ENCODE measurements around the gene PODXL. TPM values are rescaled to one million over a fixed set of nuclear protein-coding genes. Genes with fewer than 3 reads are reported as not detected.

PODXL gene
- total and polyA plus RNA-seq, 11 donors, result 30.9 to 230 (median 71.8) TPM

DNA sequence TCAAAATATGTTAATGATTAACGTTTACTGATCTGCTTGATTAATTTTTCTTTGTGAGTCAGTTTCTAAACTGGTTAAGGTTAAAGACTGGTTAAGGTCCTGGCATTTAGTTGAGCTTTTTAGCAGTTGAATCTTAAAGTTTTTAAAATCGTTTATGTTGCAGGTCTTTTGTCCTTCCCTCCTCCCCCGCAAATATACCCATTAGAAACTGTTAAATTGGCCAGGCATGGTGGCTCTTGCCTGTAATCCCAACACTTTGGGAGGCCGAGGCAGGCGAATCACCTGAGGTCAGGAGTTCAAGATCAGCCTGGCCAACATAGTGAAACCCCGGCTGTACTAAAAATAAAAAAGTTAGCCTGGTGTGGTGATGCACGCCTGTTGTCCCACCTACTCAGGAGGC lies 100.9 kb downstream of the PODXL start:
- Histone ChIP-seq H3K9me3 (no peaks in the 10 kb centered on the region), H3K36me3 (peaks cover 0 to 32% (median 22%) of the 10 kb centered on the region in 9 donors), H3K4me1 (peaks cover 0 to 8% (median 0%) of the 10 kb centered on the region in 12 donors), H3K4me3 (no peak overlapping the region), H3K27me3 (no peaks in the 10 kb centered on the region), H3K27ac (no peak overlapping the region)
- intact Hi-C loops (cut with DNase I), result no loop called here
- TF ChIP-seq, protein P1, sequence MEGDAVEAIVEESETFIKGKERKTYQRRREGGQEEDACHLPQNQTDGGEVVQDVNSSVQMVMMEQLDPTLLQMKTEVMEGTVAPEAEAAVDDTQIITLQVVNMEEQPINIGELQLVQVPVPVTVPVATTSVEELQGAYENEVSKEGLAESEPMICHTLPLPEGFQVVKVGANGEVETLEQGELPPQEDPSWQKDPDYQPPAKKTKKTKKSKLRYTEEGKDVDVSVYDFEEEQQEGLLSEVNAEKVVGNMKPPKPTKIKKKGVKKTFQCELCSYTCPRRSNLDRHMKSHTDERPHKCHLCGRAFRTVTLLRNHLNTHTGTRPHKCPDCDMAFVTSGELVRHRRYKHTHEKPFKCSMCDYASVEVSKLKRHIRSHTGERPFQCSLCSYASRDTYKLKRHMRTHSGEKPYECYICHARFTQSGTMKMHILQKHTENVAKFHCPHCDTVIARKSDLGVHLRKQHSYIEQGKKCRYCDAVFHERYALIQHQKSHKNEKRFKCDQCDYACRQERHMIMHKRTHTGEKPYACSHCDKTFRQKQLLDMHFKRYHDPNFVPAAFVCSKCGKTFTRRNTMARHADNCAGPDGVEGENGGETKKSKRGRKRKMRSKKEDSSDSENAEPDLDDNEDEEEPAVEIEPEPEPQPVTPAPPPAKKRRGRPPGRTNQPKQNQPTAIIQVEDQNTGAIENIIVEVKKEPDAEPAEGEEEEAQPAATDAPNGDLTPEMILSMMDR (IDR thresholded peaks at IDR 0.05), result no peak
- no peak for TF ChIP-seq POLR2A (IDR thresholded peaks at IDR 0.05)
- ATAC-seq (no peak), DNase-seq (no peak)
- WGBS, 4 donors, result 84 to 88% (median 85%) methylated on average over 7 of the region's 7 CpGs

DNA sequence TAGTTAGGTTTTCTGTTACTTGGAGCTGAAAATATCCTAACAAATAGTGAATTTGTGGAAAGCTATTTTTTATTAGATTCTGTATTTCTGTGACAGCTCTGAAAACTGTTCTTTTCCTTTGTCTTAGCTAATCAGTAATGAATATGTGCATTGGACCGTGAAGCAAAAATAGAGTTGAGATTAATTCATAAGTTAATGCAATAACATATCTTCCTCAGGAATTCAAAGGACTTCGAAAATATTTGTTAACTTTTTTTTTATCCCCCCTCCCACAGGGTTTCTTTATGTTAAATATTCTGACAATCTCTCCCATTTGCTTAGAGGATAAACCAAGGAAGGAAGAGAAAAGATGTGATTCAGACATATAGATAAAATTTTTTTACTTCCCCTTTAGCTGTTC lies 101.4 kb downstream of the PODXL start:
- H3K27ac ChIP-seq, result no peak overlapping the region
- no peaks in the 10 kb centered on the region for H3K27me3 ChIP-seq
- DNase-seq, result no peak
- ATAC-seq, result no peak
- H3K4me1 ChIP-seq, result peaks cover 0 to 8% (median 0%) of the 10 kb centered on the region in 12 donors
- H3K9me3 ChIP-seq, result no peaks in the 10 kb centered on the region
- H3K36me3 ChIP-seq, result peaks cover 0 to 32% (median 23%) of the 10 kb centered on the region in 9 donors
- no peak overlapping the region for H3K4me3 ChIP-seq
- 72 to 84% (median 78%) methylated on average over 2 of the region's 2 CpGs for WGBS, 4 donors
- intact Hi-C loops (cut with DNase I), result no loop called here
- TF ChIP-seq, protein P1 (IDR thresholded peaks at IDR 0.05), result no peak
- no peak for TF ChIP-seq POLR2A (IDR thresholded peaks at IDR 0.05)

DNA sequence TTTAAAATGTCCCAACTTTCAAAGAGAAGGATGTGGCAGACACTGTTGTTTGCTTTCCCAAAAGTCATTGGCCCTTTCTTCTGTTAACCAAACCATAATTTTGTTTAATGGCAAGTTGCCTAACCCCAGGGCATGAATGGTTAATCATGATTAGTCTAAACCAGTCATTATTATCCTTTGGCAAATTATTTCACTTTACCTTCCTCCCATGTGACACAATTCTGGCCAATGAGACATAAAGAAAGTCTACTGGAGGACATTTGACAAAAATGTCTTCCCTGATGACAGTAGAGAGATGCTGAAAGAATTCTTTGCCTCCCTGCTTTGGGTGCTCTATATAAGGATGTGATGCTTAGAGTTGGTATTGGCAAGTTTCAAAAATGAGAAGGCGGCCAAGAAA lies 101.9 kb downstream of the PODXL start:
- Histone ChIP-seq H3K27me3 (no peaks in the 10 kb centered on the region), H3K27ac (no peak overlapping the region), H3K9me3 (no peaks in the 10 kb centered on the region), H3K4me3 (no peak overlapping the region), H3K4me1 (peaks cover 0 to 8% (median 0%) of the 10 kb centered on the region in 12 donors), H3K36me3 (peaks cover 0 to 37% (median 28%) of the 10 kb centered on the region in 9 donors)
- intact Hi-C loops (cut with DNase I), result no loop called here
- no peak for ATAC-seq
- DNase-seq, result no peak
- 91 to 100% (median 99%) methylated on average over 1 of the region's 1 CpG for WGBS, 4 donors
- no peak for TF ChIP-seq POLR2A (IDR thresholded peaks at IDR 0.05)
- TF ChIP-seq, protein P1 (IDR thresholded peaks at IDR 0.05), result no peak

Other genes with a start within 250 kb of the PODXL start
- 10 to 100 TPM; 26.7 to 49.7 (median 42.7) TPM for gene MKLN1, start 228.8 kb downstream of the PODXL start, total RNA-seq
- 10 to 100 TPM; 11.5 to 16.3 TPM for gene MKLN1, start 228.8 kb downstream of the PODXL start, polyA plus RNA-seq

Data from heart left ventricle (tissue), 16 donors.